Measurements from ENCODE around the gene ACSL5.
"Not testable (repeated sequence)": the region's sequence is repeated elsewhere in the genome, so short reads cannot be mapped to it uniquely, and the experiment has no call there.

ACSL5 gene

GRCh38 chr10:112424651-112425050, 50.7 kb downstream of the ACSL5 start:
- DNase-seq, result no peak

- DNase-seq, result no peak
Observed at GRCh38 chr10:112426111-112426510, 52.2 kb downstream of the ACSL5 start.

- DNase-seq, result no peak
Observed at GRCh38 chr10:112429147-112429546, 55.2 kb downstream of the ACSL5 start.

GRCh38 chr10:112429654-112430230, 55.8 kb downstream of the ACSL5 start:
- no peak for DNase-seq

GRCh38 chr10:112433136-112433535, 59.2 kb downstream of the ACSL5 start:
- no peak for DNase-seq

GRCh38 chr10:112434988-112435619, 61.2 kb downstream of the ACSL5 start:
- no peak for DNase-seq

GRCh38 chr10:112438356-112438755, 64.4 kb downstream of the ACSL5 start:
- DNase-seq, result no peak

GRCh38 chr10:112441520-112441919, 67.6 kb downstream of the ACSL5 start:
- DNase-seq, result no peak

GRCh38 chr10:112442063-112442462, 68.1 kb downstream of the ACSL5 start:
- no peak for DNase-seq

GRCh38 chr10:112446055-112446854, 72.3 kb downstream of the ACSL5 start:
- DNase-seq, result no peak

- peak; percentile 70 for DNase-seq
Observed at GRCh38 chr10:112446855-112447619, 73.1 kb downstream of the ACSL5 start, which contains the start of the genes VTI1A and ZDHHC6. Gene VTI1A (plus strand): TSS chr10:112447215. CDS start chr10:112447374, 159 bp downstream. Gene ZDHHC6 (minus strand): TSS chr10:112446914. CDS start chr10:112445436, 1,478 bp downstream.

- no peak for DNase-seq
Observed at GRCh38 chr10:112447620-112447928, 73.7 kb downstream of the ACSL5 start.

GRCh38 chr10:112448888-112449287, 75.0 kb downstream of the ACSL5 start:
- no peak for DNase-seq

- DNase-seq, result no peak
Observed at GRCh38 chr10:112454910-112455779, 81.2 kb downstream of the ACSL5 start.

- no peak for DNase-seq
Observed at GRCh38 chr10:112456533-112456932, 82.6 kb downstream of the ACSL5 start.

GRCh38 chr10:112460366-112460765, 86.5 kb downstream of the ACSL5 start:
- DNase-seq, result no peak

GRCh38 chr10:112461029-112461887, 87.3 kb downstream of the ACSL5 start:
- DNase-seq, result no peak

- DNase-seq, result not testable (repeated sequence)
Observed at GRCh38 chr10:112464074-112464473, 90.2 kb downstream of the ACSL5 start.

GRCh38 chr10:112465299-112465883, 91.5 kb downstream of the ACSL5 start:
- no peak for DNase-seq

GRCh38 chr10:112466802-112467201, 92.9 kb downstream of the ACSL5 start:
- no peak for DNase-seq

GRCh38 chr10:112467541-112468075, 93.7 kb downstream of the ACSL5 start:
- DNase-seq, result no peak

All from DMS79 treated with DMSO at 0.1 percent for 48 hours (cell line).